Calu3 (cell line): ENCODE data around the gene TBC1D14. TPM values are rescaled to one million over a fixed set of nuclear protein-coding genes. Genes with fewer than 3 reads are reported as not detected.

Source experiments
- BruUV-seq: library from RNA; stranded (reverse); fragments of 400-500 nt; replicated peaks from 2 replicates; lab custom pipeline; 2021; lab: Mats Ljungman, UMichigan
- CTCF ChIA-PET: fragments of 300-600 bp; sonication (Branson Sonifier 250); formaldehyde crosslinking; loops from one replicate; lab custom pipeline; 2022; ENCODE audit warnings: antibody characterized with exemption; lab: Charles Lee
- DNase-seq: peaks from one replicate; pipeline ENCODE4 v3.0.0; 2022
- H3K27ac Mint-ChIP-seq: one replicate; pipeline ENCODE4 v1.8.0; 2022; ENCODE audit warnings: mixed read lengths; ENCODE audit not compliant: unreplicated experiment
- H3K27me3 Mint-ChIP-seq: one replicate; pipeline ENCODE4 v1.8.0; 2022; ENCODE audit warnings: mixed read lengths; ENCODE audit not compliant: unreplicated experiment
- H3K36me3 Mint-ChIP-seq: one replicate; pipeline ENCODE4 v1.8.0; 2022; ENCODE audit warnings: mild to moderate bottlenecking, moderate library complexity, mixed read lengths; ENCODE audit not compliant: insufficient read depth, unreplicated experiment
- H3K4me1 Mint-ChIP-seq: one replicate; pipeline ENCODE4 v1.8.0; 2022; ENCODE audit warnings: mild to moderate bottlenecking, low read depth, mixed read lengths; ENCODE audit not compliant: unreplicated experiment
- H3K4me3 Mint-ChIP-seq: one replicate; pipeline ENCODE4 v1.8.0; 2022; ENCODE audit warnings: mild to moderate bottlenecking, low read depth, moderate library complexity, mixed read lengths; ENCODE audit not compliant: unreplicated experiment
- H3K9me3 Mint-ChIP-seq: one replicate; pipeline ENCODE4 v1.8.0; 2022; ENCODE audit warnings: low read depth, mixed read lengths; ENCODE audit not compliant: unreplicated experiment
- intact Hi-C: fragments of 100-400 bp; cut with micrococcal nuclease; formaldehyde crosslinking; loops from one replicate; pipeline ENCODE4 v1.10.0; 2022; ENCODE audit not compliant: unreplicated experiment
- total RNA-seq: library from RNA; stranded (reverse); gene quantifications from 2 replicates; pipeline ENCODE4 v1.2.3, GENCODE V29; 2022
- TF ChIP-seq, protein P1 (sequence below): fragments of 200-600 bp; IDR thresholded peaks from one replicate; pipeline ENCODE4 v1.8.0; 2022; ENCODE audit warnings: antibody characterized with exemption; ENCODE audit not compliant: unreplicated experiment

Gene TBC1D14
- total RNA-seq, 1 experiment from 2014 or later: 26.4 TPM

- intact Hi-C loops: no loop called here
- Mint-ChIP-seq H3K27me3 (no peaks in the 10 kb centered on the region), H3K9me3 (peaks cover 5% of the 10 kb centered on the region), H3K4me3 (no peak overlapping the region), H3K27ac (no peak overlapping the region), H3K36me3 (peaks cover 5% of the 10 kb centered on the region), H3K4me1 (no peaks in the 10 kb centered on the region)
- no TSS peak for BruUV-seq
- CTCF ChIA-PET: no interaction called here
- no peak for DNase-seq
- TF ChIP-seq, protein P1, sequence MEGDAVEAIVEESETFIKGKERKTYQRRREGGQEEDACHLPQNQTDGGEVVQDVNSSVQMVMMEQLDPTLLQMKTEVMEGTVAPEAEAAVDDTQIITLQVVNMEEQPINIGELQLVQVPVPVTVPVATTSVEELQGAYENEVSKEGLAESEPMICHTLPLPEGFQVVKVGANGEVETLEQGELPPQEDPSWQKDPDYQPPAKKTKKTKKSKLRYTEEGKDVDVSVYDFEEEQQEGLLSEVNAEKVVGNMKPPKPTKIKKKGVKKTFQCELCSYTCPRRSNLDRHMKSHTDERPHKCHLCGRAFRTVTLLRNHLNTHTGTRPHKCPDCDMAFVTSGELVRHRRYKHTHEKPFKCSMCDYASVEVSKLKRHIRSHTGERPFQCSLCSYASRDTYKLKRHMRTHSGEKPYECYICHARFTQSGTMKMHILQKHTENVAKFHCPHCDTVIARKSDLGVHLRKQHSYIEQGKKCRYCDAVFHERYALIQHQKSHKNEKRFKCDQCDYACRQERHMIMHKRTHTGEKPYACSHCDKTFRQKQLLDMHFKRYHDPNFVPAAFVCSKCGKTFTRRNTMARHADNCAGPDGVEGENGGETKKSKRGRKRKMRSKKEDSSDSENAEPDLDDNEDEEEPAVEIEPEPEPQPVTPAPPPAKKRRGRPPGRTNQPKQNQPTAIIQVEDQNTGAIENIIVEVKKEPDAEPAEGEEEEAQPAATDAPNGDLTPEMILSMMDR: no peak
Measured at GRCh38 chr4:6928081-6928480, 18.5 kb downstream of the TBC1D14 start.

- BruUV-seq: no TSS peak
- no peak for DNase-seq
- TF ChIP-seq, protein P1: no peak
- Mint-ChIP-seq H3K27me3 (no peaks in the 10 kb centered on the region), H3K27ac (no peak overlapping the region), H3K36me3 (peaks cover 4% of the 10 kb centered on the region), H3K4me1 (no peaks in the 10 kb centered on the region), H3K4me3 (no peak overlapping the region), H3K9me3 (peaks cover 5% of the 10 kb centered on the region)
- CTCF ChIA-PET: no interaction called here
- intact Hi-C loops: no loop called here
Measured at GRCh38 chr4:6929339-6929811, 19.7 kb downstream of the TBC1D14 start.

DNA sequence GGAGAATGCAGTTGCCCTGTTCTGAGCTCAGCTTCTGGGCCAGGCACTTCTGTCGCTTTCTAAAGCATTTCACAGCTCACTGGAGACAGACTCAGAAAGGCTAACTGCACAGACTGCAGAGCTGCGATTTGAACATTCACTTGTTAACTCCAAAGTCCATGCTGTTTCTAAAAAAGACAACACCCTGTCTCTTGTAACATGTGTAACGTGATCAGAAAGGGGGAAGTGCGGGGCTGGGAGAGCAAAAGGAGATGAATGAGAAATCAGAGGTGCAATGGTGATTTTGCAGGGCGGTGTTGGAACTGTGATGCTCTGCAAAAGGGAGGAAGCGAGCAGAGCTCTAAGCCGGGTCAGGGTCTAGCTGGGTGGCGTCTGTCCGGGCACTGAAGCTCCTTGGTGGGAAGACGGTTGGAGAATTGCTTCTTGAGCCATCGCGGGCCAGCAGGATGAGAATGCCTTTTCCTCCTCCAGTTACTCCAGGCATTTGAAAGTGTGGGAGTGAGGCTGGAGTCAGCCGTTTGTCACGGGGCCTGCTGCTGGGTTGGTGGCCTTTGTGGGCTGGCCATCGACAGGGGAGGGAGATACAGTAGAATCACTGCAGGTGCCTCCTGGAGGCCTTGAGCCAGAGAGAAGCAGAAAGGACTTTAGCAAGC lies 20.3 kb downstream of the TBC1D14 start:
- BruUV-seq: no TSS peak

DNA sequence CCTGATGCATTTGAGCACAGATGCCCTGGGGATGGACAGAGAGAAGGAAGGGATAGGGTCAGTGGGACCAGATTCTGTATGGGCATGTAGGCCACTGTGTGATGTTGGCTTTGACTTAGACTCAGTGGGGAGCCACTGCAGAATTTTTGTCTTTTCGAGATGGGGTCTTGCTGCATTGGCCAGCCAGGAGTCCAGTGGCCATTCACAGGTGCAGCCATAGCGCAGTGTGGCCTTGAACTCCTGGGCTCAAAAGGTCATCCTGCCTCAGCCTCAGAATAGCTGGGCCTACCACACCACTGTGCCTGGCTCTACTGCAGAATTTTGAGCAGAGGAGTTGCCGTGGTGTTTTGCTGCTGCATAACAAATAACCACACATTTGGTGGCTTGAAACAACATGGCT lies 22.8 kb downstream of the TBC1D14 start:
- Mint-ChIP-seq H3K4me3 (no peak overlapping the region), H3K27ac (no peak overlapping the region), H3K4me1 (no peaks in the 10 kb centered on the region), H3K27me3 (no peaks in the 10 kb centered on the region), H3K9me3 (peaks cover 5% of the 10 kb centered on the region), H3K36me3 (peaks cover 3% of the 10 kb centered on the region)
- CTCF ChIA-PET: interaction anchor here (1.3 kb wide), 1 partner anchor 9 kb away, joined by 3 read pairs; no protein-coding TSS in a partner anchor
- BruUV-seq: no TSS peak
- intact Hi-C loops: no loop called here
- TF ChIP-seq, protein P1: no peak
- DNase-seq: no peak

More for the DNA sequence above, 20.3 kb downstream of the TBC1D14 start:
- Mint-ChIP-seq H3K27ac (no peak overlapping the region), H3K27me3 (no peaks in the 10 kb centered on the region), H3K4me1 (no peaks in the 10 kb centered on the region), H3K4me3 (no peak overlapping the region), H3K36me3 (no peaks in the 10 kb centered on the region), H3K9me3 (peaks cover 5% of the 10 kb centered on the region)
- no peak for DNase-seq
- TF ChIP-seq, protein P1: no peak
- CTCF ChIA-PET: no interaction called here
- intact Hi-C loops: no loop called here
